Testis (tissue), 3 donors: Measurements from ENCODE around the gene SF3B1. TPM values are rescaled to one million over a fixed set of nuclear protein-coding genes. Genes with fewer than 3 reads are reported as not detected.

Source experiments
- DNase-seq: peaks from one replicate; pipeline ENCODE4 v3.0.0-alpha.2; 2019
- H3K27ac ChIP-seq, 2 donors: fragments of 200-600 bp; sonication (generic); one replicate each; pipeline ENCODE4 v1.5.1; 2019
- H3K27me3 ChIP-seq: fragments of 200-600 bp; sonication (generic); one replicate; pipeline ENCODE4 v1.5.1; 2019
- H3K36me3 ChIP-seq: fragments of 200-600 bp; sonication (generic); one replicate; pipeline ENCODE4 v1.5.1; 2017; ENCODE audit warnings: low read depth; ENCODE audit errors: missing control alignments
- H3K4me1 ChIP-seq: fragments of 200-600 bp; sonication (generic); one replicate; pipeline ENCODE4 v1.5.1; 2019
- H3K4me3 ChIP-seq, 2 donors: fragments of 200-600 bp; sonication (generic); one replicate each; pipeline ENCODE4 v1.5.1; 2017 to 2019
- H3K9me3 ChIP-seq: fragments of 200-600 bp; sonication (generic); one replicate; pipeline ENCODE4 v1.5.1; 2017
- POLR2A ChIP-seq: fragments of 450-650 bp; IDR thresholded peaks from one replicate; pipeline ENCODE4 v1.6.1; 2017; ENCODE audit warnings: antibody characterized with exemption, mild to moderate bottlenecking, moderate library complexity
- WGBS, 2 donors: methylation state at CpG; one replicate each; pipeline ENCODE4 v1.1.5; 2018; 5-methylcytosine and 5-hydroxymethylcytosine counted together
- intact Hi-C: fragments of 100-400 bp; cut with DNase I; formaldehyde crosslinking; loops from one replicate; pipeline ENCODE4 v1.15.1; 2023; ENCODE audit warnings: low total_unique reads
- polyA plus RNA-seq: library from polyadenylated mRNA; stranded (reverse); fragments of 350-450 nt; fragmentation: Illumina TruSeq; extraction: RNeasy Lipid Tissue Mini Kit (QIAGEN cat#74804); gene quantifications from one replicate; pipeline ENCODE4 v1.2.3, GENCODE V29; 2014; ENCODE audit warnings: low read depth, low replicate concordance; ENCODE audit not compliant: insufficient read depth
- total RNA-seq, 2 donors: library from RNA; depleted of rRNA; stranded (reverse); fragments of >200 nt; gene quantifications; one replicate each; pipeline ENCODE4 v1.2.3, GENCODE V29; 2016
- TF ChIP-seq, protein P1 (sequence below), 3 experiments: fragments of 450-650 bp in 2 of 3; fragments of 200-600 bp in 1 of 3; sonication (generic) in 1 of 3; IDR thresholded peaks; one replicate each; pipeline ENCODE4 v1.5.1; 2016 to 2019; ENCODE audit warnings: antibody characterized with exemption in 3 of 3, mild to moderate bottlenecking in 2 of 3, moderate library complexity in 1 of 3

The SF3B1 gene
- total and polyA plus RNA-seq, 3 donors from 2014 or later = 178 to 293 (median 288) TPM

- TF ChIP-seq POLR2A = no peak
- TF ChIP-seq, protein P1, sequence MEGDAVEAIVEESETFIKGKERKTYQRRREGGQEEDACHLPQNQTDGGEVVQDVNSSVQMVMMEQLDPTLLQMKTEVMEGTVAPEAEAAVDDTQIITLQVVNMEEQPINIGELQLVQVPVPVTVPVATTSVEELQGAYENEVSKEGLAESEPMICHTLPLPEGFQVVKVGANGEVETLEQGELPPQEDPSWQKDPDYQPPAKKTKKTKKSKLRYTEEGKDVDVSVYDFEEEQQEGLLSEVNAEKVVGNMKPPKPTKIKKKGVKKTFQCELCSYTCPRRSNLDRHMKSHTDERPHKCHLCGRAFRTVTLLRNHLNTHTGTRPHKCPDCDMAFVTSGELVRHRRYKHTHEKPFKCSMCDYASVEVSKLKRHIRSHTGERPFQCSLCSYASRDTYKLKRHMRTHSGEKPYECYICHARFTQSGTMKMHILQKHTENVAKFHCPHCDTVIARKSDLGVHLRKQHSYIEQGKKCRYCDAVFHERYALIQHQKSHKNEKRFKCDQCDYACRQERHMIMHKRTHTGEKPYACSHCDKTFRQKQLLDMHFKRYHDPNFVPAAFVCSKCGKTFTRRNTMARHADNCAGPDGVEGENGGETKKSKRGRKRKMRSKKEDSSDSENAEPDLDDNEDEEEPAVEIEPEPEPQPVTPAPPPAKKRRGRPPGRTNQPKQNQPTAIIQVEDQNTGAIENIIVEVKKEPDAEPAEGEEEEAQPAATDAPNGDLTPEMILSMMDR (IDR thresholded peaks at IDR 0.05) = no peak
- H3K27ac ChIP-seq = no peak overlapping the region
- H3K4me3 ChIP-seq = no peak overlapping the region
- no peaks in the 10 kb centered on the region for H3K27me3 ChIP-seq
- WGBS, 2 donors = 78 to 94% methylated on average over 3 of the region's 3 CpGs
- H3K9me3 ChIP-seq = no peaks in the 10 kb centered on the region
- intact Hi-C loops = no loop called here
- DNase-seq = no peak
- peaks cover 49% of the 10 kb centered on the region for H3K4me1 ChIP-seq
- no peaks in the 10 kb centered on the region for H3K36me3 ChIP-seq
These were observed 6.8 kb downstream of the SF3B1 start for GRCh38 chr2:197427986-197428385.

DNA sequence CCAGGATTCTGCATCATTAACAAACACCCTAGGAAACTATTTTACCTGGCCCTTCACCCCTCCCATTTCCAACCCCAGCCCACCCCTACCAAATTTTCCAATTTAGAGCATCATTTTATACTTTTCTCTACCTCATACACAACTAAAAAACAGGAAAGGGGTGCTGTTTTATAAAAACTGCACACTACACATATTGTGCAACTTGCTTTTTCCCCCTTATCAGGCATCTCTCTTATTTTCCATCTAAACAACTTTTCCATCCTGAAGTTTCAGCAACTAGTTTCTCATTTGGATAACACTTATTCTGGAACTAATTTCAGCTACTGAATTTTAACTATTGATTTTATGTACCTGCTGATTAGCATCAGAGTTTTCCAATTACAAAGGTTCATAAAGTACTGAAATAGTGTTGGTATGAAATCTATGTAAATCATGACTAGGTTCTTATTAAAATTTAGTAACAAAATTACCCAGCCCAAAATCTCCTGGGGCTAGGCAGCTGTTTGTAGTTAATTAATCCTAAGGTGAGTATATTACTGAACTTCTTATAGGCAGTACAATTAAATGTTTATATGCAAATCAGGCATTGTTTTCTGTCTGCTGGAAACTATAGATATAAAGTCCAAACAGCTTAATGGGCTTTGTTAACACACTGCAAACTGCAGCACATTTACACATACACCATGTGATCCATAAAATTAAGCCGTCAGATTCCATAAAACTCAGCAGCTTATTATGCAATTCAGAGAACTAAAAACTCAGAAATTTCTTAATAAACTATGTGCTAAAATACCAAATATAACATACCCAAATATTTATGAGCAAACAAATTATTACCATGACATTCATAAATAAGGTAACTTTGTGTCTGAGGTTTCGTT lies 7.9 kb downstream of the SF3B1 start:
- intact Hi-C loops = no loop called here
- TF ChIP-seq, protein P1 (IDR thresholded peaks at IDR 0.05) = no peak
- TF ChIP-seq POLR2A = no peak
- H3K27ac ChIP-seq = no peak overlapping the region
- H3K27me3 ChIP-seq = no peaks in the 10 kb centered on the region
- no peak overlapping the region for H3K4me3 ChIP-seq
- H3K4me1 ChIP-seq = peaks cover 39% of the 10 kb centered on the region
- WGBS, 2 donors = 53 to 61% methylated on average over 2 of the region's 2 CpGs
- H3K36me3 ChIP-seq = no peaks in the 10 kb centered on the region
- no peaks in the 10 kb centered on the region for H3K9me3 ChIP-seq
- no peak for DNase-seq

- intact Hi-C loops = no loop called here
- H3K4me3 ChIP-seq = no peak overlapping the region
- no peak for DNase-seq
- 43 to 57% methylated on average over 7 of the region's 7 CpGs for WGBS, 2 donors
- H3K9me3 ChIP-seq = no peaks in the 10 kb centered on the region
- no peaks in the 10 kb centered on the region for H3K36me3 ChIP-seq
- H3K27ac ChIP-seq = no peak overlapping the region
- peaks cover 32% of the 10 kb centered on the region for H3K4me1 ChIP-seq
- H3K27me3 ChIP-seq = no peaks in the 10 kb centered on the region
- TF ChIP-seq POLR2A = no peak
- TF ChIP-seq, protein P1 (IDR thresholded peaks at IDR 0.05) = no peak
These were observed 9.3 kb downstream of the SF3B1 start for GRCh38 chr2:197425550-197425949.

- H3K27ac ChIP-seq = no peak overlapping the region
- TF ChIP-seq POLR2A = no peak
- no peaks in the 10 kb centered on the region for H3K9me3 ChIP-seq
- no peaks in the 10 kb centered on the region for H3K27me3 ChIP-seq
- peaks cover 23% of the 10 kb centered on the region for H3K4me1 ChIP-seq
- H3K36me3 ChIP-seq = no peaks in the 10 kb centered on the region
- WGBS, 2 donors = 86 to 95% methylated on average over 2 of the region's 2 CpGs
- intact Hi-C loops = no loop called here
- H3K4me3 ChIP-seq = no peak overlapping the region
- no peak for DNase-seq
These were observed 11.5 kb downstream of the SF3B1 start for GRCh38 chr2:197423307-197423706.

- Histone ChIP-seq H3K27me3 (no peaks in the 10 kb centered on the region), H3K36me3 (no peaks in the 10 kb centered on the region), H3K4me3 (no peak overlapping the region), H3K27ac (no peak overlapping the region), H3K4me1 (no peaks in the 10 kb centered on the region), H3K9me3 (no peaks in the 10 kb centered on the region)
- intact Hi-C loops = no loop called here
- no peak for DNase-seq
- no peak for TF ChIP-seq POLR2A
- TF ChIP-seq, protein P1 (IDR thresholded peaks at IDR 0.05) = no peak
These were observed 15.4 kb downstream of the SF3B1 start for GRCh38 chr2:197419438-197419837.
